Spleen (tissue), 7 donors: ENCODE data around the gene GAB3.

ENCODE experiments used
- CTCF ChIP-seq, 11 experiments: fragments of 200-600 bp in 7 of 11; fragments of 450-650 bp in 4 of 11; sonication (generic) in 4 of 11; IDR thresholded peaks in 8 of 11; conservative IDR thresholded peaks in 3 of 11; 1 replicate in 7 of 11; 2 replicates in 4 of 11; pipeline versions ENCODE4 v1.4.0 to v1.8.0; 2016 to 2021; ENCODE audit warnings: antibody characterized with exemption in 11 of 11, inconsistent platforms in 4 of 11, mild to moderate bottlenecking in 1 of 11
- POLR2A ChIP-seq, 3 donors: fragments of 450-650 bp; IDR thresholded peaks; one replicate each; pipeline ENCODE4 v1.5.1; 2017; ENCODE audit warnings: antibody characterized with exemption in 3 of 3, mild to moderate bottlenecking in 1 of 3
- POLR2AphosphoS5 ChIP-seq, 3 donors: sonication (generic); formaldehyde crosslinking; IDR thresholded peaks; one replicate each; pipeline ENCODE4 v1.5.1; 2017; ENCODE audit warnings: antibody characterized with exemption in 3 of 3
- donor health status: DM: no; HTN: no; CAD: no; lungs with moderate emphysema.
- donor health status: DM: no; HTN: no; CAD: no.
- donor health status: DM: no; HTN: no; CAD: no.

GRCh38 chrX:154693394-154693793 is 57.5 kb downstream of the GAB3 start:
- TF ChIP-seq CTCF (IDR thresholded peaks at IDR 0.05 in 8 of 11, conservative IDR thresholded peaks at IDR 0.05 in 3 of 11): no peak
- TF ChIP-seq POLR2AphosphoS5 (IDR thresholded peaks at IDR 0.05): no peak
- TF ChIP-seq POLR2A (IDR thresholded peaks at IDR 0.05): no peak
